HG02642 (cell line): ENCODE data around the gene BACH1.
"Not testable (repeated sequence)": the region's sequence is repeated elsewhere in the genome, so short reads cannot be mapped to it uniquely, and the experiment has no call there.

Experiments
- ATAC-seq: cut with Tn5 transposase; IDR thresholded peaks from one replicate; pipeline ENCODE4 v1.9.1; 2021; ENCODE audit warnings: mild to moderate bottlenecking; ENCODE audit not compliant: unreplicated experiment, poor library complexity

Gene BACH1

GRCh38 chr21:29340228-29340627 lies 41.5 kb downstream of the BACH1 start:
- no peak for ATAC-seq

GRCh38 chr21:29342363-29342957 lies 43.7 kb downstream of the BACH1 start:
- peak; percentile 69 for ATAC-seq

- ATAC-seq, result no peak
These were observed 44.8 kb downstream of the BACH1 start for GRCh38 chr21:29343519-29343918.

GRCh38 chr21:29346281-29346680 lies 47.6 kb downstream of the BACH1 start:
- ATAC-seq, result no peak

GRCh38 chr21:29346771-29347170 lies 48.0 kb downstream of the BACH1 start:
- no peak for ATAC-seq

- ATAC-seq, result no peak
These were observed 48.6 kb downstream of the BACH1 start for GRCh38 chr21:29347274-29347681.

- ATAC-seq, result no peak
These were observed 51.0 kb downstream of the BACH1 start for GRCh38 chr21:29349702-29350101.

GRCh38 chr21:29350246-29350779 lies 51.6 kb downstream of the BACH1 start:
- ATAC-seq, result no peak

- ATAC-seq, result no peak
These were observed 53.0 kb downstream of the BACH1 start for GRCh38 chr21:29351691-29352090.

- not testable (repeated sequence) for ATAC-seq
These were observed 56.5 kb downstream of the BACH1 start for GRCh38 chr21:29355043-29355710.

- not testable (repeated sequence) for ATAC-seq
These were observed 57.6 kb downstream of the BACH1 start for GRCh38 chr21:29356291-29356690.

- not testable (repeated sequence) for ATAC-seq
These were observed 58.1 kb downstream of the BACH1 start for GRCh38 chr21:29356810-29357209.

- no peak for ATAC-seq
These were observed 61.0 kb downstream of the BACH1 start for GRCh38 chr21:29359718-29360117.

GRCh38 chr21:29360799-29361765 lies 62.4 kb downstream of the BACH1 start:
- no peak for ATAC-seq

GRCh38 chr21:29362758-29363157 lies 64.0 kb downstream of the BACH1 start:
- no peak for ATAC-seq

- ATAC-seq, result no peak
These were observed 67.0 kb downstream of the BACH1 start for GRCh38 chr21:29365661-29366265.

- no peak for ATAC-seq
These were observed 67.8 kb downstream of the BACH1 start for GRCh38 chr21:29366532-29366931.

- no peak for ATAC-seq
These were observed 68.6 kb downstream of the BACH1 start for GRCh38 chr21:29367335-29367734.

- no peak for ATAC-seq
These were observed 70.2 kb downstream of the BACH1 start for GRCh38 chr21:29368906-29369305.

GRCh38 chr21:29371464-29371863 lies 72.7 kb downstream of the BACH1 start:
- ATAC-seq, result no peak
